Measurements from ENCODE around the gene SLC41A3. TPM values are rescaled to one million over a fixed set of nuclear protein-coding genes. Genes with fewer than 3 reads are reported as not detected.

The SLC41A3 gene
- total and polyA plus RNA-seq, 12 donors, result 40.8 to 140 (median 74.4) TPM

DNA sequence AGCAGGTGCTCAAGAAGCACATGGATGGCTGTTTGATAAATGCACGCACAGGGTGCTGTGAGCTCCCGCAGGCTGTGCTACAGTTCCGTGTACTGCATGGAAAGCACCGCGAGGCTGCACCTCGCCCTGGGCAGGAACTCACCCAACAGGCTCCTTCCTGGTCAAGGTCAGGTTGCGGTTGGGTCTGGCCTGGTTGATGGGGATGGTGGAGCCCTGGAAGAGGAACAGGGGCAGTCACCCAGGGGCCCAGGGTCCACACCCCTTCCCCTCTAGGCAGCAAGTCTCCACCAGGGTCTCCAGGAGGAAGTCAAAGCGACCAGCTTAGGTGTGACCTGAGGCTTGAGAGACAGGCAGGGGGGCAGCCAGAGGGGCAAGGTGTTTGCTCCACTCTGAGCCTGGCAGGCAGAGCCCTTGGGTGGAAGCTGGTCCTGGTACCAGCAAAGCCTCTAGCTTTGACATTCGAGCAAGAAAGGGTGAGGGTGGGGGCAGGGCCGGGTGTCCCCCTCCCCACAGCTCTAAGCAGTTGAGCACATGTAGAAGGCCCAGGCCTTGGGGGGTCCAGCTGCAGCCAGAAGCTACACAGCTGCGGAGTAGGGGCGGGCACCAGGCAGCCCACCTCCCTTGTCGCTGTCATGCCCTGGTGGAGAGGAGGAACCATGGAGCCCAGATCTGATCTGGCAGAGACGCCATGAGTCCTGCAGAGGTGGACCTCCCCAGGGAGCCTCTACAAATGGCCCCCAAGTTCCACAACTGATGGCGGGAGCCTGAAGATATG is 46.3 kb upstream of the SLC41A3 start:
- no peak for TF ChIP-seq POLR2A (IDR thresholded peaks at IDR 0.05)
- TF ChIP-seq, protein P1, sequence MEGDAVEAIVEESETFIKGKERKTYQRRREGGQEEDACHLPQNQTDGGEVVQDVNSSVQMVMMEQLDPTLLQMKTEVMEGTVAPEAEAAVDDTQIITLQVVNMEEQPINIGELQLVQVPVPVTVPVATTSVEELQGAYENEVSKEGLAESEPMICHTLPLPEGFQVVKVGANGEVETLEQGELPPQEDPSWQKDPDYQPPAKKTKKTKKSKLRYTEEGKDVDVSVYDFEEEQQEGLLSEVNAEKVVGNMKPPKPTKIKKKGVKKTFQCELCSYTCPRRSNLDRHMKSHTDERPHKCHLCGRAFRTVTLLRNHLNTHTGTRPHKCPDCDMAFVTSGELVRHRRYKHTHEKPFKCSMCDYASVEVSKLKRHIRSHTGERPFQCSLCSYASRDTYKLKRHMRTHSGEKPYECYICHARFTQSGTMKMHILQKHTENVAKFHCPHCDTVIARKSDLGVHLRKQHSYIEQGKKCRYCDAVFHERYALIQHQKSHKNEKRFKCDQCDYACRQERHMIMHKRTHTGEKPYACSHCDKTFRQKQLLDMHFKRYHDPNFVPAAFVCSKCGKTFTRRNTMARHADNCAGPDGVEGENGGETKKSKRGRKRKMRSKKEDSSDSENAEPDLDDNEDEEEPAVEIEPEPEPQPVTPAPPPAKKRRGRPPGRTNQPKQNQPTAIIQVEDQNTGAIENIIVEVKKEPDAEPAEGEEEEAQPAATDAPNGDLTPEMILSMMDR (IDR thresholded peaks at IDR 0.05), result no peak
- Histone ChIP-seq H3K36me3 (replicated peaks in 1 of 2) (no peaks in the 10 kb centered on the region), H3K27me3 (no peaks in the 10 kb centered on the region), H3K4me3 (no peak overlapping the region), H3K9me3 (replicated peaks in 1 of 3) (no peaks in the 10 kb centered on the region), H3K27ac (no peak overlapping the region), H3K4me1 (replicated peaks in 1 of 2) (peaks cover 0 to 11% of the 10 kb centered on the region in 2 donors)
- DNase-seq, result peak in 6 of 7 donors; percentile 11 to 46 (median 16)
- intact Hi-C loops (cut with DNase I), result loop anchor here (5.0 to 10.0 kb wide), 4 partner anchors 77 to 262 kb away; partner anchors contain the start of gene CFAP100 (in 1 of the 2)
- 67 to 81% (median 72%) methylated on average over 11 to 15 of the region's 15 CpGs for WGBS, 4 donors

- no peaks in the 10 kb centered on the region for H3K36me3 ChIP-seq (replicated peaks in 1 of 2)
- no peak overlapping the region for H3K27ac ChIP-seq
- H3K4me3 ChIP-seq, result no peak overlapping the region
- WGBS, 4 donors, result 38 to 53% (median 42%) methylated on average over 7 to 16 of the region's 16 CpGs
- TF ChIP-seq, protein P1 (IDR thresholded peaks at IDR 0.05), result peak in 3 of 6 experiments; percentile 16 to 25 (median 22)
- TF ChIP-seq POLR2A (IDR thresholded peaks at IDR 0.05), result no peak
- H3K27me3 ChIP-seq, result no peaks in the 10 kb centered on the region
- DNase-seq, result peak; percentile 83 to 95 (median 92)
- H3K4me1 ChIP-seq (replicated peaks in 1 of 2), result peaks cover 0 to 11% of the 10 kb centered on the region in 2 donors
- no peaks in the 10 kb centered on the region for H3K9me3 ChIP-seq (replicated peaks in 1 of 3)
- intact Hi-C loops (cut with DNase I), result no loop called here
These were observed 45.5 kb upstream of the SLC41A3 start for GRCh38 chr3:126129398-126129891.

DNA sequence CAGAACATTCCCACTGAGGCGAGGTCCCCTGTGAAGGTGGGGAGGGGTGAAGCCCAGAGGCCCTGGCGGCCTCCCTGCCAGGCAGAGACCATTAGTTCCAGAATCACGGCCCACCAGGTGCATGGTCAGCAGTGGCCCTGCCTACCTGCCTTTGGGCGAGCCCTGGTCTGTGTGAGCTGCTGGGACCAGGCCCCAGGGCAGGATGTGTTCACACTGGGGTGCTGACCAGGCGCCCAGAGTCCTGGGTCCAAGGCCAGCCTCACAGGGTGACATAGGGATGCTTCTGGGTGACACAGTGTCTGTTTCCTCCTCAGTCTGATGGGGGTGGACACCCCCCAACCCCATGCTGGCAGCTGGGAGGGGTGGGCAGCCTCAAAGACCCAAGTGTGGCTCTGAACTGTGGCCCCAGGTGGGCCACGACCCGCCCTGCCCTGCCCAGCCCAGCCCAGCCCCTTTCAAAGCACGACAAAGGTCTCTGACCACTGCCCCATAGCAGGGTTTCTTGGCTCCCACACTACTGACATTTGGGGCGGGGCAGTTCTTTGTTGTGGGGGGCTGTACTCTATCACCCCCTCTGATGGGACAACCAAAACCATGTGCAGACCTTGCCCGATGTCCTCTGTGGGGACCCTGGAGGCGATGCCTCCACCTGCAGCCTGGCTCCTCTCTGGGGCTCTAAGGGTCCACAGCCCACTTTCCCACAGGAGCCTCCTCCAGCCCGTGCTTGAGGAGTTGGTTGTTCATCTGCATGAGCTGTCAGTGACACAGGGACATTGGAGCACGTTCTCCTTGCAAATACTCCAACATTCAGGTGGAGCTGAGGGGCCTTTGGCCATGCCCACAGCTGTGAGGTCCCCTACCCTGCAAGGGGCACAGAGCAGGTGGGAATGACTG is 44.8 kb upstream of the SLC41A3 start:
- no peaks in the 10 kb centered on the region for H3K27me3 ChIP-seq
- TF ChIP-seq, protein P1 (IDR thresholded peaks at IDR 0.05), result no peak
- no peak for TF ChIP-seq POLR2A (IDR thresholded peaks at IDR 0.05)
- peak in 6 of 7 donors; percentile 5 to 38 (median 12) for DNase-seq
- no peaks in the 10 kb centered on the region for H3K36me3 ChIP-seq (replicated peaks in 1 of 2)
- WGBS, 4 donors, result 84 to 97% (median 91%) methylated on average over 6 to 13 of the region's 13 CpGs
- no peaks in the 10 kb centered on the region for H3K9me3 ChIP-seq (replicated peaks in 1 of 3)
- H3K4me1 ChIP-seq (replicated peaks in 1 of 2), result peaks cover 0 to 11% of the 10 kb centered on the region in 2 donors
- H3K27ac ChIP-seq, result no peak overlapping the region
- intact Hi-C loops (cut with DNase I), result no loop called here
- no peak overlapping the region for H3K4me3 ChIP-seq

DNA sequence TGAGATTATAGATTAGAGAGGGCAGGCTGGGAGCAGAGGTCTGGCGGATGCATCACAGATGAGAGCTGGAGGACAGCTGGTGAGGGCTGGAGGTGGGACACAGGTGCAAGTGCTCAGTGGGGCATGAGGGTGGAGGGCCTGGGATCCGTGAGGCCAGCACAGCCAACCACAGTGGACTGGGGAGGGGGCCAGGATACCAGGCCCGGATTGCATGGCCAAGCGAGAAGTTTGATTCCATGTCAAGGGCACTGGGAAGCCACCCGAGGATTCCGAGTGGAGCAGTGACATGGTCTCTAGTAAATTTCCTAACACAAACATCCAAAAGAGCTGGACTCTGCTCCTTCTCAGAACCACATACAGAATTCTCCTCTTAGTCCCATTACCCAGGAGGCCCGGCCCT is 44.0 kb upstream of the SLC41A3 start:
- intact Hi-C loops (cut with DNase I), result no loop called here
- no peak overlapping the region for H3K4me3 ChIP-seq
- H3K36me3 ChIP-seq (replicated peaks in 1 of 2), result no peaks in the 10 kb centered on the region
- peaks cover 0 to 11% of the 10 kb centered on the region in 2 donors for H3K4me1 ChIP-seq (replicated peaks in 1 of 2)
- H3K9me3 ChIP-seq (replicated peaks in 1 of 3), result no peaks in the 10 kb centered on the region
- TF ChIP-seq POLR2A (IDR thresholded peaks at IDR 0.05), result no peak
- TF ChIP-seq, protein P1 (IDR thresholded peaks at IDR 0.05), result no peak
- DNase-seq, result peak in 4 of 7 donors; percentile 3 to 30 (median 10)
- no peaks in the 10 kb centered on the region for H3K27me3 ChIP-seq
- 72 to 92% (median 79%) methylated on average over 7 of the region's 7 CpGs for WGBS, 4 donors
- no peak overlapping the region for H3K27ac ChIP-seq

Measured in adrenal gland (tissue), 12 donors.